K562 (cell line): ENCODE measurements around the gene PYGB.

ENCODE experiments used
- MEIS2 ChIP-seq: fragments of 450-650 bp; IDR thresholded peaks from 2 replicates; pipeline ENCODE4 v1.6.1; 2014; ENCODE audit warnings: mild to moderate bottlenecking; ENCODE audit not compliant: partially characterized antibody
- ZNF780A ChIP-seq: fragments of 250-450 bp; sonication (Bioruptor Pico); IDR thresholded peaks from 2 replicates; pipeline ENCODE4 v1.5.0; 2021; ENCODE audit warnings: mild to moderate bottlenecking
- TF ChIP-seq, protein P1 (sequence below), 3 experiments: IDR thresholded peaks in 2 of 3; conservative IDR thresholded peaks in 1 of 3; 2 replicates each; pipeline ENCODE4 v1.5.1; 2011 to 2012; ENCODE audit warnings: low read length in 3 of 3, mild to moderate bottlenecking in 3 of 3, control low read depth in 2 of 3, improper control_type of control experiment in 1 of 3, inconsistent platforms in 1 of 3, low read depth in 1 of 3, mixed read lengths in 1 of 3, moderate library complexity in 1 of 3; ENCODE audit not compliant: insufficient read depth in 2 of 3
- TF ChIP-seq, protein P2 (sequence below): fragments of 250-450 bp; sonication (Bioruptor Pico); IDR thresholded peaks from 2 replicates; pipeline ENCODE4 v1.4.0; 2020
- TF ChIP-seq, protein P3 (sequence below): sonication (generic); formaldehyde crosslinking; IDR thresholded peaks from 2 replicates; pipeline ENCODE4 v1.8.1; 2023; ENCODE audit warnings: mild to moderate bottlenecking, missing genetic modification reagents
- TF ChIP-seq, protein P4 (sequence below): fragments of 450-650 bp; IDR thresholded peaks from 2 replicates; pipeline ENCODE4 v1.6.1; 2016; ENCODE audit warnings: missing biosample characterization, missing genetic modification characterization

DNA sequence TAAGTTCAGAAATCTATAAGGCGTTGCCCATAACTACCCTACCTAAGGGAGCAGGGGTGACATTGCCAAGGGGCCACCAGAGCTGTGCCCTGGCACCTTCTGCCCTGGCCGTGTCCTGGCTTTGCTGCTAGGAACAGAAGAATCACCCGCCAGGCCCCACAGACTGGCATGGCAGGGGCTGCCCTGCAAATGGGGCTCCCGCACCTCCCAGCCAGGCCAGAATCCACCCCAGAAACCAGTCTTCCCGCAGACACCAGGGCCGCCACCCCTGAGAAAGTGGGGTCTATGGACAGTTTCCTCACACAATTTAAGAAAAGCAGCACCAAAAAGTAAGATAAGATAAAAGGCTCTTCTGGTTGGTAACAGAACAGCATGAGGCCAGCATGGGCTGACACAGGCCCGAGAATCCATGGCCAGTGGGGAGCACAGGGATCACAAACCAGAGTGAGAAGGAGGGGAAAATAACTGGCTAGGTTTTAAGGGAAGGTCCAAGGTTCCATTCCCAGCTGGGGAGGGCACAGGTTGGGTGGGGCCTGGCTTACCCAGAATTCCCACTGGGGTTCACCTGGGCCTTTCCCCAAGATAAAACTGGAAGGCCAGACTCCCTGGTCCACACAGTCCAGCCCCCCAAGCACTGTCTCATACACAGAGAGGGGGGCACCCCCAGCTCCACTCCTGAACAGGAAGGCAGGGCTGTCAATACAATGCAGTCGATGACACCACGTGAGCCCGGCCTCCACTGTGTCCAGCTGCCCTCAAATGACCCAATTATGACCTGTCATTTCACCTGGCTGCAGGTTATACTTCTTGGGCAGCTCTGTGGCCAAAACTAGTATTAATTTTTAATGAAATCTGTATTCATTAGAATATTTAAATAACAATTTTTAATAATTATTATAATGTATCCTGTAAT, 59.4 kb downstream of the PYGB start:
- TF ChIP-seq, protein P1, sequence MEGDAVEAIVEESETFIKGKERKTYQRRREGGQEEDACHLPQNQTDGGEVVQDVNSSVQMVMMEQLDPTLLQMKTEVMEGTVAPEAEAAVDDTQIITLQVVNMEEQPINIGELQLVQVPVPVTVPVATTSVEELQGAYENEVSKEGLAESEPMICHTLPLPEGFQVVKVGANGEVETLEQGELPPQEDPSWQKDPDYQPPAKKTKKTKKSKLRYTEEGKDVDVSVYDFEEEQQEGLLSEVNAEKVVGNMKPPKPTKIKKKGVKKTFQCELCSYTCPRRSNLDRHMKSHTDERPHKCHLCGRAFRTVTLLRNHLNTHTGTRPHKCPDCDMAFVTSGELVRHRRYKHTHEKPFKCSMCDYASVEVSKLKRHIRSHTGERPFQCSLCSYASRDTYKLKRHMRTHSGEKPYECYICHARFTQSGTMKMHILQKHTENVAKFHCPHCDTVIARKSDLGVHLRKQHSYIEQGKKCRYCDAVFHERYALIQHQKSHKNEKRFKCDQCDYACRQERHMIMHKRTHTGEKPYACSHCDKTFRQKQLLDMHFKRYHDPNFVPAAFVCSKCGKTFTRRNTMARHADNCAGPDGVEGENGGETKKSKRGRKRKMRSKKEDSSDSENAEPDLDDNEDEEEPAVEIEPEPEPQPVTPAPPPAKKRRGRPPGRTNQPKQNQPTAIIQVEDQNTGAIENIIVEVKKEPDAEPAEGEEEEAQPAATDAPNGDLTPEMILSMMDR (IDR thresholded peaks at IDR 0.05 in 2 of 3, conservative IDR thresholded peaks at IDR 0.05 in 1 of 3; ENCODE audit: insufficient read depth in 2 of 3, low read depth in 1 of 3, low read length in 3 of 3) = no peak
- TF ChIP-seq, protein P2, sequence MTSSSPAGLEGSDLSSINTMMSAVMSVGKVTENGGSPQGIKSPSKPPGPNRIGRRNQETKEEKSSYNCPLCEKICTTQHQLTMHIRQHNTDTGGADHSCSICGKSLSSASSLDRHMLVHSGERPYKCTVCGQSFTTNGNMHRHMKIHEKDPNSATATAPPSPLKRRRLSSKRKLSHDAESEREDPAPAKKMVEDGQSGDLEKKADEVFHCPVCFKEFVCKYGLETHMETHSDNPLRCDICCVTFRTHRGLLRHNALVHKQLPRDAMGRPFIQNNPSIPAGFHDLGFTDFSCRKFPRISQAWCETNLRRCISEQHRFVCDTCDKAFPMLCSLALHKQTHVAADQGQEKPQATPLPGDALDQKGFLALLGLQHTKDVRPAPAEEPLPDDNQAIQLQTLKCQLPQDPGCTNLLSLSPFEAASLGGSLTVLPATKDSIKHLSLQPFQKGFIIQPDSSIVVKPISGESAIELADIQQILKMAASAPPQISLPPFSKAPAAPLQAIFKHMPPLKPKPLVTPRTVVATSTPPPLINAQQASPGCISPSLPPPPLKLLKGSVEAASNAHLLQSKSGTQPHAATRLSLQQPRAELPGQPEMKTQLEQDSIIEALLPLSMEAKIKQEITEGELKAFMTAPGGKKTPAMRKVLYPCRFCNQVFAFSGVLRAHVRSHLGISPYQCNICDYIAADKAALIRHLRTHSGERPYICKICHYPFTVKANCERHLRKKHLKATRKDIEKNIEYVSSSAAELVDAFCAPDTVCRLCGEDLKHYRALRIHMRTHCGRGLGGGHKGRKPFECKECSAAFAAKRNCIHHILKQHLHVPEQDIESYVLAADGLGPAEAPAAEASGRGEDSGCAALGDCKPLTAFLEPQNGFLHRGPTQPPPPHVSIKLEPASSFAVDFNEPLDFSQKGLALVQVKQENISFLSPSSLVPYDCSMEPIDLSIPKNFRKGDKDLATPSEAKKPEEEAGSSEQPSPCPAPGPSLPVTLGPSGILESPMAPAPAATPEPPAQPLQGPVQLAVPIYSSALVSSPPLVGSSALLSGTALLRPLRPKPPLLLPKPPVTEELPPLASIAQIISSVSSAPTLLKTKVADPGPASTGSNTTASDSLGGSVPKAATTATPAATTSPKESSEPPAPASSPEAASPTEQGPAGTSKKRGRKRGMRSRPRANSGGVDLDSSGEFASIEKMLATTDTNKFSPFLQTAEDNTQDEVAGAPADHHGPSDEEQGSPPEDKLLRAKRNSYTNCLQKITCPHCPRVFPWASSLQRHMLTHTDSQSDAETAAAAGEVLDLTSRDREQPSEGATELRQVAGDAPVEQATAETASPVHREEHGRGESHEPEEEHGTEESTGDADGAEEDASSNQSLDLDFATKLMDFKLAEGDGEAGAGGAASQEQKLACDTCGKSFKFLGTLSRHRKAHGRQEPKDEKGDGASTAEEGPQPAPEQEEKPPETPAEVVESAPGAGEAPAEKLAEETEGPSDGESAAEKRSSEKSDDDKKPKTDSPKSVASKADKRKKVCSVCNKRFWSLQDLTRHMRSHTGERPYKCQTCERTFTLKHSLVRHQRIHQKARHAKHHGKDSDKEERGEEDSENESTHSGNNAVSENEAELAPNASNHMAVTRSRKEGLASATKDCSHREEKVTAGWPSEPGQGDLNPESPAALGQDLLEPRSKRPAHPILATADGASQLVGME (CRISPR knock-in tag) = no peak
- TF ChIP-seq, protein P3, sequence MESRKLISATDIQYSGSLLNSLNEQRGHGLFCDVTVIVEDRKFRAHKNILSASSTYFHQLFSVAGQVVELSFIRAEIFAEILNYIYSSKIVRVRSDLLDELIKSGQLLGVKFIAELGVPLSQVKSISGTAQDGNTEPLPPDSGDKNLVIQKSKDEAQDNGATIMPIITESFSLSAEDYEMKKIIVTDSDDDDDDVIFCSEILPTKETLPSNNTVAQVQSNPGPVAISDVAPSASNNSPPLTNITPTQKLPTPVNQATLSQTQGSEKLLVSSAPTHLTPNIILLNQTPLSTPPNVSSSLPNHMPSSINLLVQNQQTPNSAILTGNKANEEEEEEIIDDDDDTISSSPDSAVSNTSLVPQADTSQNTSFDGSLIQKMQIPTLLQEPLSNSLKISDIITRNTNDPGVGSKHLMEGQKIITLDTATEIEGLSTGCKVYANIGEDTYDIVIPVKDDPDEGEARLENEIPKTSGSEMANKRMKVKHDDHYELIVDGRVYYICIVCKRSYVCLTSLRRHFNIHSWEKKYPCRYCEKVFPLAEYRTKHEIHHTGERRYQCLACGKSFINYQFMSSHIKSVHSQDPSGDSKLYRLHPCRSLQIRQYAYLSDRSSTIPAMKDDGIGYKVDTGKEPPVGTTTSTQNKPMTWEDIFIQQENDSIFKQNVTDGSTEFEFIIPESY (CRISPR knock-in tag) = no peak
- TF ChIP-seq, protein P4, sequence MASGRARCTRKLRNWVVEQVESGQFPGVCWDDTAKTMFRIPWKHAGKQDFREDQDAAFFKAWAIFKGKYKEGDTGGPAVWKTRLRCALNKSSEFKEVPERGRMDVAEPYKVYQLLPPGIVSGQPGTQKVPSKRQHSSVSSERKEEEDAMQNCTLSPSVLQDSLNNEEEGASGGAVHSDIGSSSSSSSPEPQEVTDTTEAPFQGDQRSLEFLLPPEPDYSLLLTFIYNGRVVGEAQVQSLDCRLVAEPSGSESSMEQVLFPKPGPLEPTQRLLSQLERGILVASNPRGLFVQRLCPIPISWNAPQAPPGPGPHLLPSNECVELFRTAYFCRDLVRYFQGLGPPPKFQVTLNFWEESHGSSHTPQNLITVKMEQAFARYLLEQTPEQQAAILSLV (tag) = no peak
- TF ChIP-seq ZNF780A (CRISPR knock-in tag) = no peak
- TF ChIP-seq MEIS2 = no peak
